Thoracic aorta (tissue), 2 donors: ENCODE data around the gene CTIF. TPM values are rescaled to one million over a fixed set of nuclear protein-coding genes. Genes with fewer than 3 reads are reported as not detected.

Experiments used
- ATAC-seq: fragments of 150-250 bp; one replicate; pipeline ENCODE4 v1.8.0; 2017; ENCODE audit warnings: low read depth; ENCODE audit not compliant: insufficient number of reproducible peaks, low FRiP score
- DNase-seq: peaks from one replicate; pipeline ENCODE4 v3.0.0-alpha.2; 2020; ENCODE audit warnings: low spot score
- H3K27ac ChIP-seq, 2 donors: fragments of 200-600 bp; sonication (generic); 1 replicate in 1 of 2; 2 replicates in 1 of 2; pipeline ENCODE4 v1.5.1; 2016; ENCODE audit warnings: mild to moderate bottlenecking in 2 of 2, moderate library complexity in 2 of 2
- H3K27me3 ChIP-seq: fragments of 200-600 bp; sonication (generic); replicated peaks from 2 replicates; pipeline ENCODE4 v1.6.0; 2016; ENCODE audit warnings: mild to moderate bottlenecking; ENCODE audit not compliant: insufficient read depth
- H3K36me3 ChIP-seq: fragments of 200-600 bp; sonication (generic); one replicate; pipeline ENCODE4 v1.5.1; 2016
- H3K4me1 ChIP-seq, 2 donors: fragments of 200-600 bp; sonication (generic); 1 replicate in 1 of 2; 2 replicates in 1 of 2; pipeline versions ENCODE4 v1.5.1 to v1.6.0; 2016; ENCODE audit warnings: low read depth in 2 of 2, mild to moderate bottlenecking in 1 of 2; ENCODE audit not compliant: control insufficient read depth in 1 of 2
- H3K4me3 ChIP-seq: fragments of 200-600 bp; sonication (generic); 2 replicates; pipeline ENCODE4 v1.5.1; 2016; ENCODE audit warnings: mild to moderate bottlenecking
- H3K9me3 ChIP-seq: fragments of 200-600 bp; sonication (generic); 2 replicates; pipeline ENCODE4 v1.5.1; 2016
- total RNA-seq, 2 donors: library from RNA; depleted of rRNA; stranded (reverse); fragments of >200 nt; gene quantifications; one replicate each; pipeline versions ENCODE4 v1.1.0 to v1.2.3, GENCODE V29; 2016
- TF ChIP-seq, protein P1 (sequence below): fragments of 200-600 bp; sonication (generic); IDR thresholded peaks from one replicate; pipeline ENCODE4 v1.5.1; 2019; ENCODE audit warnings: antibody characterized with exemption

The CTIF gene
- total RNA-seq, 2 donors from 2014 or later, result 63.3 to 125 TPM

GRCh38 chr18:48600046-48600445, 61.2 kb downstream of the CTIF start:
- DNase-seq (no peak), ATAC-seq (no peak)
- no peaks in the 10 kb centered on the region for H3K27me3 ChIP-seq
- TF ChIP-seq, protein P1, sequence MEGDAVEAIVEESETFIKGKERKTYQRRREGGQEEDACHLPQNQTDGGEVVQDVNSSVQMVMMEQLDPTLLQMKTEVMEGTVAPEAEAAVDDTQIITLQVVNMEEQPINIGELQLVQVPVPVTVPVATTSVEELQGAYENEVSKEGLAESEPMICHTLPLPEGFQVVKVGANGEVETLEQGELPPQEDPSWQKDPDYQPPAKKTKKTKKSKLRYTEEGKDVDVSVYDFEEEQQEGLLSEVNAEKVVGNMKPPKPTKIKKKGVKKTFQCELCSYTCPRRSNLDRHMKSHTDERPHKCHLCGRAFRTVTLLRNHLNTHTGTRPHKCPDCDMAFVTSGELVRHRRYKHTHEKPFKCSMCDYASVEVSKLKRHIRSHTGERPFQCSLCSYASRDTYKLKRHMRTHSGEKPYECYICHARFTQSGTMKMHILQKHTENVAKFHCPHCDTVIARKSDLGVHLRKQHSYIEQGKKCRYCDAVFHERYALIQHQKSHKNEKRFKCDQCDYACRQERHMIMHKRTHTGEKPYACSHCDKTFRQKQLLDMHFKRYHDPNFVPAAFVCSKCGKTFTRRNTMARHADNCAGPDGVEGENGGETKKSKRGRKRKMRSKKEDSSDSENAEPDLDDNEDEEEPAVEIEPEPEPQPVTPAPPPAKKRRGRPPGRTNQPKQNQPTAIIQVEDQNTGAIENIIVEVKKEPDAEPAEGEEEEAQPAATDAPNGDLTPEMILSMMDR, result no peak
- no peaks in the 10 kb centered on the region for H3K36me3 ChIP-seq
- H3K4me3 ChIP-seq, result no peak overlapping the region
- peaks cover 9 to 30% of the 10 kb centered on the region in 2 donors for H3K4me1 ChIP-seq
- H3K9me3 ChIP-seq, result no peaks in the 10 kb centered on the region
- H3K27ac ChIP-seq, result no peak overlapping the region

DNA sequence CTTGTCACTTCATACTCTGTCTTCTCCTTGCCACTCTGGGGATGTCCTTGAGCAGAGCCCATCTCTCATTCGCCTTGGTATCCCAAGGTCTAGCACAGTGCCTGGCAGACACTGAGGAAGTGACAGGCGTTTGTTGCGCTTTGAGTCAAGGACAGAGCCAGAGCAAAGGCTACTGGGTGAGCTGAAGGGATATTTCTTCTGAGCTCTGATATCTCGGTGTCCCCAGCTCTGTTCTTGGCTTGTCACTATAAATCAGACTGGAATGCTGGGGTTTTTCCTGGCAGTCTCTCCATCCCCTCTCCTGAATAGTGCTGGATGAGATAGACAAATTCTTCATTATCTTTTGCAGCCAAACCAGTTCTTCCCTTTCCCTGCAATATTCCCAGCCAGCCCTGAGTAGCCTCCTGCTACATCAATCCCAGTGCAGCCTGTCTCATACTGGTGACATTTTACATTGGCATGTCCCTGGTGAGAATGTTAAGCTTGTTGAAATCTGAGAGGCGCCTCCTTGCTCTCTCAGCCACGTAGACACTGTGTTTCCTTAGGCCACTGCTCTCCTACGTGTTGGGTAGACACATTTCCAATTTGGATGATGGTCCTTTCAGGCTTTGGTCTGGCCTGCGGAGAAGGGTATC, 61.7 kb downstream of the CTIF start:
- Histone ChIP-seq H3K9me3 (no peaks in the 10 kb centered on the region), H3K4me3 (no peak overlapping the region), H3K27me3 (no peaks in the 10 kb centered on the region), H3K36me3 (no peaks in the 10 kb centered on the region), H3K27ac (no peak overlapping the region), H3K4me1 (peaks cover 9 to 29% of the 10 kb centered on the region in 2 donors)
- TF ChIP-seq, protein P1, result no peak
- ATAC-seq, result no peak
- no peak for DNase-seq

- ATAC-seq, result no peak
- TF ChIP-seq, protein P1, result no peak
These were observed 62.5 kb downstream of the CTIF start for GRCh38 chr18:48601343-48601742.

DNA sequence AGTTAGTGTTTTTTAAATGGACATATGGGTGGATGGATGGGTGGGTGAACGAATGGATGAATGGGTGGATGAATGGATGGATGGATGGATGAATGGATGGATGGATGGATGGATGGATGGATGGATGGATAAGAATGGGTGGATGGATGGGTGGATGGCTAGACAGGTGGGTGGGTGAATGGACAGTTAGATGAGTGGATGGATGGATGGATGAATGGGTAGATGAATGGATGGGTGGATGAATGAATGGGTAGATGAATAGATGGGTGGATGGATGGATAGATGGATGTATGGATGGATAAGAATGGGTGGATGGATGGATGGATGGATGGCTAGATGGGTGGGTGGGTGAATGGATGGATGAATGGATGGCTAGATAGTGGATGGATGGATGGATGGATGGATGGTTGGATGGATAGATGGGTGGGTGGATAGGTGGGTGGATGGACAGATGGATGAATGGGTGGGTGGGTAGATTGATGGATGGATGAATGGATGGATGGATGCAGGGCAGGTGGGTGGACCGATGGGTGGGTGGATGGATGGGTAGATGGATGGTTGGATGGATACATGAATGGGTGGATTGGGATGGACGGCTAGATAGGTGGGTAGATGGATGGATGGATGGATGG, 64.0 kb downstream of the CTIF start:
- DNase-seq (no peak), ATAC-seq (no peak)
- Histone ChIP-seq H3K9me3 (no peaks in the 10 kb centered on the region), H3K27me3 (no peaks in the 10 kb centered on the region), H3K4me1 (peaks cover 14 to 25% of the 10 kb centered on the region in 2 donors), H3K4me3 (no peak overlapping the region), H3K27ac (no peak overlapping the region), H3K36me3 (no peaks in the 10 kb centered on the region)
- TF ChIP-seq, protein P1, result no peak

More at GRCh38 chr18:48601343-48601742, 62.5 kb downstream of the CTIF start:
- Histone ChIP-seq H3K27ac (no peak overlapping the region), H3K4me1 (peaks cover 9 to 29% of the 10 kb centered on the region in 2 donors), H3K36me3 (no peaks in the 10 kb centered on the region), H3K9me3 (no peaks in the 10 kb centered on the region), H3K4me3 (no peak overlapping the region), H3K27me3 (no peaks in the 10 kb centered on the region)
- DNase-seq, result no peak

DNA sequence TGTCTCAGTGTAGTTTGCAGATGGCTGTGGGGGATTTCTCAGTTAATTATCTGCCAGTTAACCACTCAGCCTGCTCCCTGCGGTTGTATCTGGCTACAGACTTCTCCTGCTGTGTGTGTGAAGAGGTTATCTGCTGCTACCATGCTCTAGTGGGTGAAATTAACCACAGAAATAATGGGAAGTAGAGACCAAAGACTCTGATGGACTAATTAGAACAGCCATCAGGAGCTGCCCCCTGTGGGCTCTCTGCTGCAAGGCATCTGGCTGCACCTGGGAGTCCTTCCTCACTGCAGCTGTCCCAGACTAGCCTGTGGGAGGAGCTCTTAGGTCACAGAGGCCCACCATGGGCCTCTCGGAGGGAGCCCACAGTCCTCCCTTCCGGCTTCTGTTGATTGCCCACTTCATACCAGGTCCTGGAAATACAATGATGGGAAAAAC, 66.6 kb downstream of the CTIF start:
- Histone ChIP-seq H3K27ac (no peak overlapping the region), H3K27me3 (no peaks in the 10 kb centered on the region), H3K4me1 (peaks cover 14 to 39% of the 10 kb centered on the region in 2 donors), H3K4me3 (no peak overlapping the region), H3K36me3 (no peaks in the 10 kb centered on the region), H3K9me3 (no peaks in the 10 kb centered on the region)
- ATAC-seq (no peak), DNase-seq (no peak)
- TF ChIP-seq, protein P1, result no peak
